Aorta (tissue), 5 donors: ENCODE results near the gene CEMIP. TPM values are rescaled to one million over a fixed set of nuclear protein-coding genes. Genes with fewer than 3 reads are reported as not detected.

Experiments used
- ATAC-seq: fragments of 200-7000 bp; cut with Tn5 transposase; one replicate; pipeline ENCODE4 v1.9.1; 2022; ENCODE audit warnings: moderate library complexity; ENCODE audit not compliant: low FRiP score
- DNase-seq, 2 donors: peaks; one replicate each; pipeline ENCODE4 v3.0.0-alpha.2; 2020
- H3K27ac ChIP-seq, 2 donors: one replicate each; pipeline ENCODE4 v1.5.1; 2013; ENCODE audit warnings: low read length in 2 of 2, mild to moderate bottlenecking in 2 of 2, moderate library complexity in 2 of 2, control low read depth in 1 of 2, inconsistent platforms in 1 of 2, low read depth in 1 of 2
- H3K27me3 ChIP-seq, 2 donors: one replicate each; pipeline ENCODE4 v1.6.1; 2013; ENCODE audit warnings: control low read depth in 1 of 2, low read length in 1 of 2, mild to moderate bottlenecking in 1 of 2, moderate library complexity in 1 of 2; ENCODE audit not compliant: insufficient read depth in 2 of 2, control insufficient read depth in 1 of 2
- H3K36me3 ChIP-seq, 2 donors: one replicate each; pipeline ENCODE4 v1.6.1; 2013; ENCODE audit warnings: control low read depth in 1 of 2, low read length in 1 of 2, mild to moderate bottlenecking in 1 of 2; ENCODE audit not compliant: insufficient read depth in 2 of 2, control insufficient read depth in 1 of 2
- H3K4me1 ChIP-seq, 2 donors: one replicate each; pipeline ENCODE4 v1.6.1; 2013; ENCODE audit warnings: low read length in 2 of 2, control low read depth in 1 of 2, mild to moderate bottlenecking in 1 of 2, moderate library complexity in 1 of 2; ENCODE audit not compliant: insufficient read depth in 2 of 2, control insufficient read depth in 1 of 2
- H3K4me3 ChIP-seq, 2 donors: one replicate each; pipeline ENCODE4 v1.5.1; 2013; ENCODE audit warnings: low read length in 2 of 2, control low read depth in 1 of 2, mild to moderate bottlenecking in 1 of 2
- H3K9me3 ChIP-seq: one replicate; pipeline ENCODE4 v1.6.1; 2013; ENCODE audit warnings: mild to moderate bottlenecking, low read length; ENCODE audit not compliant: control insufficient read depth
- WGBS, 2 donors: extraction: QIAGEN DNeasy Blood & Tissue Kit; methylation state at CpG; one replicate each; pipeline ENCODE4 v1.1.7; 2013; 5-methylcytosine and 5-hydroxymethylcytosine counted together
- intact Hi-C, 2 donors: fragments of 100-400 bp; cut with DNase I; formaldehyde crosslinking; loops; one replicate each; pipeline versions ENCODE4 v1.14.2 to v1.15.0; 2022
- polyA plus RNA-seq, 2 donors: library from polyadenylated mRNA; stranded (reverse); fragments of 200-250 nt; gene quantifications; one replicate each; pipeline ENCODE4 v1.2.3, GENCODE V29; 2013
- total RNA-seq, 2 donors: library from RNA; stranded (reverse); fragmentation: NEBNext Ultra II Directional; extraction: Animal tissue kit (Norgen Biotek cat#: 25700); gene quantifications; one replicate each; pipeline ENCODE4 v1.2.1, GENCODE V29; 2021
- donor health status: healthy with polysubstance abuse.
- donor health status: Bipolar disorder and iron deficiency.
- donor health status: DM: no; HTN: no; CAD: no.
- donor health status: DM: no; HTN: no; CAD: no.
- donor health status: DM: yes; HTN: yes; CAD: no.

Gene CEMIP
- total and polyA plus RNA-seq, 4 donors: under 0.01 to 12.1 (median 3.8) TPM

DNA sequence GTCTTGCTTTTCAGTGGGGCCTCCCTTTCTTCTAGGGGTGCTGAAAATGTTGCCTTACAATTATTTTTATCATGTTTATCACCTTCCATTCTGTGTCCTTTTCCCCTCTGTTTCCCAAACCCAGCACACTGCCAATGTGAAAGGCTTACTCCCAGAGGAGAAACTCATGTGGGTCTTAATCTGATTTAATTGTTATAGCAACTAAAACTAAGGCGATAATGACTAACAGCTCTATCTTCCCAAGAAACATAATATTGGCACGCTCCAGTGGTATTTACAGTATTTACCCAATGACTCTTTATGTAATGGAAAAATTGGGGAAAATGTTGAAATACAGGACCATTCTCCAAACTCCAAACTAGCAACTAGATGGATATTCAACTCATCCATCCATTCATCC is 152.0 kb downstream of the CEMIP start:
- intact Hi-C loops: no loop called here
- ATAC-seq: no peak
- H3K27me3 ChIP-seq: no peaks in the 10 kb centered on the region
- no peak for DNase-seq
- H3K9me3 ChIP-seq: no peaks in the 10 kb centered on the region
- H3K36me3 ChIP-seq: no peaks in the 10 kb centered on the region
- 75 to 80% methylated on average over 2 of the region's 2 CpGs for WGBS, 2 donors
- no peak overlapping the region for H3K4me3 ChIP-seq
- H3K27ac ChIP-seq: no peak overlapping the region
- H3K4me1 ChIP-seq: no peaks in the 10 kb centered on the region

GRCh38 chr15:80931721-80932512 is 152.7 kb downstream of the CEMIP start:
- ATAC-seq (peak; percentile 62), DNase-seq (peak; percentile 70 to 91)
- H3K36me3 ChIP-seq: no peaks in the 10 kb centered on the region
- no peak overlapping the region for H3K4me3 ChIP-seq
- intact Hi-C loops: no loop called here
- H3K27me3 ChIP-seq: no peaks in the 10 kb centered on the region
- no peaks in the 10 kb centered on the region for H3K9me3 ChIP-seq
- H3K27ac ChIP-seq: no peak overlapping the region
- WGBS, 2 donors: 58 to 74% methylated on average over 20 of the region's 20 CpGs
- no peaks in the 10 kb centered on the region for H3K4me1 ChIP-seq

GRCh38 chr15:80932513-80932815 is 153.3 kb downstream of the CEMIP start:
- H3K27me3 ChIP-seq: no peaks in the 10 kb centered on the region
- intact Hi-C loops: no loop called here
- no peaks in the 10 kb centered on the region for H3K9me3 ChIP-seq
- peak in 1 of 2 donors; percentile 54 for DNase-seq
- peak; percentile 12 for ATAC-seq
- no peak overlapping the region for H3K4me3 ChIP-seq
- no peaks in the 10 kb centered on the region for H3K4me1 ChIP-seq
- no peak overlapping the region for H3K27ac ChIP-seq
- H3K36me3 ChIP-seq: no peaks in the 10 kb centered on the region
- WGBS, 2 donors: 49 to 54% methylated on average over 5 of the region's 5 CpGs

DNA sequence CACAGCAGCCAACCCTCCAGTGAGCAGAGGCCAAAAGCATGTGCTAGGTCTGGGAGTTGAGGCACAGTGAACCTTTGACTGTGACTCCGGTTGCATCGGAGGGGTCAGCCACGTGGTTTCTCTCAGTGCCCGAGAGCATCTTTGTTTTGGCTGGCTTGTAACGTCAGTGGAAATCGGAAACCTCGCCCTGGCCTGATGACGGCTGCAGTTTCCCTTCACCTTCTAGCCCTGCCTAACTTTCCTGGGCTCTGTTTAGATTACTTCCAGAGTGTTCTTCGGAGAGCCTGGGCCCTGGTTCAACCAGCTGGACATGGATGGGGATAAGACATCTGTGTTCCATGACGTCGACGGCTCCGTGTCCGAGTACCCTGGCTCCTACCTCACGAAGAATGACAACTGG is 153.8 kb downstream of the CEMIP start:
- intact Hi-C loops: no loop called here
- no peaks in the 10 kb centered on the region for H3K9me3 ChIP-seq

GRCh38 chr15:80934761-80935221 is 155.6 kb downstream of the CEMIP start:
- no peaks in the 10 kb centered on the region for H3K36me3 ChIP-seq
- no peak overlapping the region for H3K27ac ChIP-seq
- intact Hi-C loops: no loop called here
- H3K9me3 ChIP-seq: no peaks in the 10 kb centered on the region
- H3K4me1 ChIP-seq: no peaks in the 10 kb centered on the region
- WGBS, 2 donors: 44 to 61% methylated on average over 3 of the region's 3 CpGs
- no peak for ATAC-seq
- peak in 1 of 2 donors; percentile 69 for DNase-seq
- H3K4me3 ChIP-seq: no peak overlapping the region
- no peaks in the 10 kb centered on the region for H3K27me3 ChIP-seq

More for the DNA sequence above, 153.8 kb downstream of the CEMIP start:
- Histone ChIP-seq H3K27ac (no peak overlapping the region), H3K27me3 (no peaks in the 10 kb centered on the region), H3K4me1 (no peaks in the 10 kb centered on the region), H3K4me3 (no peak overlapping the region), H3K36me3 (no peaks in the 10 kb centered on the region)
- ATAC-seq: peak; percentile 62
- WGBS, 2 donors: 21 to 28% methylated on average over 15 of the region's 15 CpGs
- DNase-seq: peak; percentile 66 to 84

DNA sequence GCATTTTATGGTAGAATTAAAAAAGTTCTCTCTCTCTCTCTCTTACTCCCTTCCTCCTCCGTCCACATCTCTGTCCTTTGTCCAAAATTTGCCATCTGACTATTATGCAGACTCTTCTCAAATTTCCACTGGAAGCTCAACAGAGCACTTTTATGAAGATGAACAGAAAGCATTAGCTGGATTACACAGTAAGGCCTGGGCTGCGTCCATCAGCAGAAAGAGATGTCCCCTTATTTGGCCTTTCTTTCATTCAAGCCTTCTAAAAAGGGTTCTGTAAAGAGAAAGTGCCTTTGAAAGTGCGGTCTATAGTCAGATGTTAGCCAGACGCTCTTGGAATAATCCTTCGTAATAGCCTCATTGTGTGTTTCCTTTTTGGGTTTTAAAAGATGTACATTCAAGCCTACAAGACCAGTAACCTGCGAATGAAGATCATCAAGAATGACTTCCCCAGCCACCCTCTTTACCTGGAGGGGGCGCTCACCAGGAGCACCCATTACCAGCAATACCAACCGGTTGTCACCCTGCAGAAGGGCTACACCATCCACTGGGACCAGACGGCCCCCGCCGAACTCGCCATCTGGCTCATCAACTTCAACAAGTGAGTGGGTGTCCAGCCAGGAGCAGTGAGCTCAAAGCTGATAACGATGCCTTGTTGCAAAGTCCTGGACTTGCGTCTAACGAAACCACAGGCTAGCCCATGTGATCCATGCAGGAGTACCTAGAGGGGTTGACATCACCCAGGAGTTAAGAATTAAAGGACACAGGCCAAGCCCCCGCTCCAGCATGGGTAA is 157.3 kb downstream of the CEMIP start:
- H3K9me3 ChIP-seq: no peaks in the 10 kb centered on the region
- intact Hi-C loops: no loop called here
- no peak overlapping the region for H3K27ac ChIP-seq
- 94 to 96% methylated on average over 16 of the region's 16 CpGs for whole genome bisulfite sequencing, 2 donors
- H3K27me3 ChIP-seq: no peaks in the 10 kb centered on the region
- DNase-seq: no peak
- H3K4me1 ChIP-seq: no peaks in the 10 kb centered on the region
- H3K4me3 ChIP-seq: no peak overlapping the region
- no peak for ATAC-seq
- H3K36me3 ChIP-seq: no peaks in the 10 kb centered on the region

- 95 to 96% methylated on average over 12 of the region's 12 CpGs for WGBS, 2 donors
These were observed 158.5 kb downstream of the CEMIP start for GRCh38 chr15:80937718-80938117.

DNA sequence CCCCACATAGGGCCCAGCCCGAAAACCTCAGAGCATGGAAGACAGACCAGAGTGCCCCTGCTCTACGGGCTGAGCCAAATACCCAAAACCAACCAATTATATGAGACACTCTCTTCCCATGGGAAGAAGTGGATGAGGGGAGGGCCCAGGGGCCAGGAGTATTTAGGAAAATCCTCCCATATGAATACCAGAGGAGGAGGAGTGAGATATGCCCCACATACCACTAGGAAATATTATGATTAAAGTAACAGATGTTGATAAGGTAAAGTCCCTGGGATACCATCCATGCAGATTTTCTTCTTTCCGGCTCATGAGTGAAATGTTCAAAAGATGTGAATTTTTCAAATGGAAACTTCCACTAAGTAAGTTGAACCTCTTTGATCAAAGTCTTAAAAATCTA is 160.0 kb downstream of the CEMIP start:
- Histone ChIP-seq H3K36me3 (no peaks in the 10 kb centered on the region), H3K9me3 (no peaks in the 10 kb centered on the region), H3K4me3 (no peak overlapping the region), H3K4me1 (no peaks in the 10 kb centered on the region), H3K27me3 (no peaks in the 10 kb centered on the region), H3K27ac (no peak overlapping the region)
- DNase-seq (no peak), ATAC-seq (no peak)
- 93 to 99% methylated on average over 3 of the region's 3 CpGs for WGBS, 2 donors
- intact Hi-C loops: no loop called here

More at GRCh38 chr15:80937718-80938117, 158.5 kb downstream of the CEMIP start:
- H3K4me1 ChIP-seq: no peaks in the 10 kb centered on the region
- no peak overlapping the region for H3K4me3 ChIP-seq
- no peaks in the 10 kb centered on the region for H3K9me3 ChIP-seq
- intact Hi-C loops: no loop called here
- no peaks in the 10 kb centered on the region for H3K36me3 ChIP-seq
- H3K27ac ChIP-seq: no peak overlapping the region
- H3K27me3 ChIP-seq: no peaks in the 10 kb centered on the region
- DNase-seq (no peak), ATAC-seq (no peak)

DNA sequence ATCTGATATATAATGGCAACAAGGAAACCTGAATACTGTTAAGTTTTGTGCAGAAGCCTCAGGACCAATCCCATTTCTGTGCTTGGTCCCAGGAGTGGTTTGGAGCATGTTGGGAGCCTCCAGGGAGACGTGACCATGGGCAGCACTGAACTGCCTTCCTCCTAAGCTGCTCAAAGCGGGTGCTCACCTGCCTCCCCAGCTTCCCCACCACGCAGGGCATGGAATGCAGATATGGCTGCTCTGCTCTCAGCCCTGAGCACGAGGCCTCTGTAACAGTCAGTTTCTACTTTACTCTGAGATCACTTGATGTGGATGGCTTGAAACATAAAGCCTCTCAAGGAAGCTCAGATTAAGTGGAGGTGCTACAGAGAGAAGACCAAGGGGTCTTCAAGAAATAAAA is 161.2 kb downstream of the CEMIP start:
- intact Hi-C loops: no loop called here
- Histone ChIP-seq H3K4me3 (no peak overlapping the region), H3K9me3 (no peaks in the 10 kb centered on the region), H3K27ac (no peak overlapping the region), H3K36me3 (no peaks in the 10 kb centered on the region), H3K4me1 (no peaks in the 10 kb centered on the region), H3K27me3 (no peaks in the 10 kb centered on the region)
- DNase-seq: no peak
- no peak for ATAC-seq
- 92% methylated on average over 4 of the region's 4 CpGs for WGBS, 2 donors
